ENCODE data around the gene RAET1G.
"Not testable (repeated sequence)": the region's sequence is repeated elsewhere in the genome, so short reads cannot be mapped to it uniquely, and the experiment has no call there.

Gene RAET1G

DNA sequence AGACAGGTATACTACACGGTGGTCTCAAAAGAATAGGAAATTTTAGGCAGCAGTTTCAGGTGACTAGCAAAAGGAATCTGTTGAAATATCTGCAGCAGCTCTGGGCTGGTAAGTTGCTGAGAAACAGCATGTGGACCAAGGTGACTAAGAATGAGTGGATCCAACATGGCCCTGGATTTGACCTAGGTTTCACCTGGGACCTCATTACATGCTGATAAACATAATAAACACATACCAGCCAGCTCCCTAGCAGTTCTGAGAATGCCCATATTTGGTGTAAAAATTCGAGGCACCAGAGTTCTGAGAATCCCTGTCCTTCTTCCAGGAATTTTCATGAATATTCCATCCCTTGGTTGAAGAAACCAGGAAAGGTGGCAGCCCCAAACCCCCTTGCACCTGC is 30.5 kb upstream of the RAET1G start:
- DNase-seq, result not testable (repeated sequence)

DNA sequence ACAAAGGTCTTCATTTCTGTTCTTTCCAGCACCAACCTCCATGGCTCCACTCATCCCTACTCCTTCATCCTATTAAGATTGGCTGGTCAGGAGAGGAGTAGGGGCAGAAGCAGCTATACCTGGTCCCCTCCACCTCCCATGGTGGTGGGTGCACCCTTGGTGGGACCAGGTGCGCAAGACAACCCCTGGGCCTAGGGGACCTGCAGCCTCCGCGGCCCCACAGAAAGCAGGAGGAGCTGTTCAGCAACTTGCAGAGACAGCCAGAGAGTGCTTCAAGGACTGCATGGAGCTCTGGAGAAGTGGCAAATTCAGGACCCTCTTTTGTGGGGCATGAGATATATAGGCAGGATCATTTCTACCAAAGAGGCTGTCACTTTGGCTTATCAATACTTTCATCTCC is 28.7 kb upstream of the RAET1G start:
- DNase-seq, result no peak

DNA sequence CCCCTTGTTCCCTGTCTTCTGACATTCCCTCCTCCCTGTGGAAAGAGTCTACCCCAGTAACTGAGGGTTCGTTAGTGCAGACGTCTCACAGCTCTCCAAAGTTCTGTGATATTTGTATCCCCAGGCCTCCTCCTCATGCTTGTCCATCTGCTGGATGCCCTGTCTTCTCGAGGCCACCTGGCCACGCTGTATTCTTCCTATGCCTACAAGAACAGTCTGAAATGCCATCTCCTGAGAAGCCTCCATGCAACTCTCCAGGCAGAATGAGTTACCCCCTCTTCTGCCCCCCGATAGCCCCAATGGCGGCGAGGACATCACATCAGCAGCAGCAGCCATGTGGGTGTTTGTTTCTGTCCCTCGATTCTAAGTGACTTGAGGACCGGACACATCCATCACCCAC is 28.2 kb upstream of the RAET1G start:
- DNase-seq, result no peak

DNA sequence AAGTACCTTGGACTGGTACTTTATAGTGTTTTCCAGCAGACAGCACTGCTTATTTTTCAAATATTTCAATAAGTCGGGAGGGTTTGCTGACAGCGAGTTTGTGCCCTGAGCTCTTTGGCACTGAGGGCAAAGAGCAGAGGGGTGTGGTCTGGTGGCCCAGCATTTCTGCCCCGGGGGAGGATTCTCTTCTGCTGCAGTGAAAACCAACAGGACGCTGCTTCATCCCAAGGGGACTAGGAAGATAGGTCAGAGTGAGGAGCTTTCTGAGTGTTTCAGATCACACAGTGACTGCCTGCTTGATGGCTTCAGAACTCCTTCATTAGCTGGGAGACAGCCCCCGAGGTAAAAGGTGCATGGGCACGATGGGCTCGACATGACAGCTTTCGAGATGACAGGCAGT is 27.5 kb upstream of the RAET1G start:
- DNase-seq, result no peak

DNA sequence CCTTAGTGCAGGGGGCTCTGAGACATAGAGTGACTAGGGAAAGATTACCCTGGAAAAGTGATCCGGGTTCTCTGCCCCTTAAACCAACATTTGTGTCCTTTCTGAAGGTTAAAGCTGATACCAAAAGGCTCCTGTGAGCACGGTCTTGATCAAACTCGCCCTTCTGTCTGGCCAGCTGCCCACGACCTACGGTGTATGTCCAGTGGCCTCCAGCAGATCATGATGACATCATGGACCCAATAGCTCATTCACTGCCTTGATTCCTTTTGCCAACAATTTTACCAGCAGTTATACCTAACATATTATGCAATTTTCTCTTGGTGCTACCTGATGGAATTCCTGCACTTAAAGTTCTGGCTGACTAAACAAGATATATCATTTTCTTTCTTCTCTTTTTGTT is 25.7 kb upstream of the RAET1G start:
- no peak for DNase-seq

DNA sequence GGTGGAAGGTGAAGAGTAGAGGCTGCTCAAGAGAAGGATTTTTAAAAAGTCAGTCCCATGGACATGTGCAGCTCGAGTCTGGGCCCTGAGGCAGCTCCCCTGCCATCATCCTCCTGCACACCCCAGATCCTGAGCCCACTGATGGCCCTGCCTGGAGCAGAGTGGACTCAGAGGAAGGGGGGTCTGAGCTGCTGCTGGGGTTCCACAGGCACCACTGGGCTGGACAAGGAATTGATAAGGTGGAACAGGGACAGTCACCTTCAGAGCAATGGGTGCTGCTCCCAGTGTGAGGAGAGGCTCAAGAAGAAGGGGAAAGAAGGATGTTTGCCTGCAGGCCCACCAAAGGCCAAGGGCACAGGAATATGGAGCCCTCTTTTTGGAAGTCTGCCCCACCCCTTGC is 25.1 kb upstream of the RAET1G start:
- DNase-seq, result no peak

DNA sequence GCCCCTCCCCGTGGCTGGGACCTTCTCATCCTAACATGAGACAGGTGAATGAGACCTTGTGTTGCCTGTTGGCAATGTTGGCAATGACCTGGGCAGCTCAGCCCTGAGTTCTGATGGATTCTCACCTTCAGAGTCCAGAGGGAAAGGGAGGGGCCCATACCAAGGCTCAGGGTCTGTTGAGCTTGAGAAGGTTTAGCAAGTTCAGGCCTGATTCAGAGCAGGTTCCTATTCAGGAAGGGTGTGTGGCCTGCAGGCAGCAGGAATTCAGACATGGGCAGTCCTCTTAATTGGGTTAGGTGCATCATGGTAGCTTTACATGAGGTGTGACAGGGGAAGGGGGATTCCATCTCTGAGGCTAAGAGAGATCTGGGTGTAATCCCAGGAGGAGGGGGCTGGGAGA is 24.6 kb upstream of the RAET1G start:
- DNase-seq, result not testable (repeated sequence)

DNA sequence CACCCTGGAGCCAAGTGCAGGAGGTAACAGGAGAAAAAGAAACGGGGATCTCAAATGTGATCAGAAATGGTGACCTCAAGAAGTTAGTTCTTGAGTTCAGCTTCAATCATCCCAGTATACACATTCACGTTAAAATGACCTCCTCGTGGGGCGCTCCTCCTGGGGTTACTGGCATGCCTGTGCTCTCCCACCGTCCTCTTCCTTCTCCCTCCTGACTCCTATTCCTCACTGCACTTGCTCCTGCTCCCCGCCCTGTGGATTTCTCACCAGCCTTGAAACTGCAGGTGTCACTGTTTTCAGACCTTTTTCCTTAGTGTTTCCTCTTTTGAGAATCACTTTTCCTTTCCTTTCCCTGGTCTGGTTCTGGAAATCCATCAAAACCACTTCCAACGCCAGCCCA is 23.7 kb upstream of the RAET1G start:
- DNase-seq, result not testable (repeated sequence)

DNA sequence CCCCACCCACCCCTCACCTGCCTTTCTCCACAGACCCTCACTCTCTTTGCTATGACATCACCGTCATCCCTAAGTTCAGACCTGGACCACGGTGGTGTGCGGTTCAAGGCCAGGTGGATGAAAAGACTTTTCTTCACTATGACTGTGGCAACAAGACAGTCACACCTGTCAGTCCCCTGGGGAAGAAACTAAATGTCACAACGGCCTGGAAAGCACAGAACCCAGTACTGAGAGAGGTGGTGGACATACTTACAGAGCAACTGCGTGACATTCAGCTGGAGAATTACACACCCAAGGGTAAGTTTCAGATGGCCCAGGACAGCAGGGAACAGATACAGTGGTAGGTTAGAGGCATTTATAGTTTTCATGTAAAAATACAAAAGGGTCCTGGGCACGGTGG is 22.4 kb upstream of the RAET1G start:
- not testable (repeated sequence) for DNase-seq

DNA sequence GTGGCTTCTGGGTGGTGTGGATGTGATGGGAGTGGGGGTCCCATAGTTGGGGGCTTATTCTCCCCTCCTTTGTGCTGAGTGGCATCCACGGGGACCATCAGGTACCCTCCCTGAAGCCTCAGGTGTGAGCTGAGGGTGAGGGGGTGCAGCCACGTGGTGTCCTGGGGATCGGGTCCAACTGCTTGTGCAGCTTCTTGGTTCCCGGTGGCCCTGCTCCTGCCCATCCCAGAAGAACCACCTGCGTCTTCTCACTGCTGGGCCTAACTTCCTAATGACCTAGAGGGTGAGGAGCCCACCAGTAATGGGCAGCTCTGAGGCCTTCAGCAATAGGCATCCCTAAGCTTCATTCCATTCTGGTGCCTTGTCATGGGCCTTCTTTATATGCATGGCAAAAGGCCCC is 20.4 kb upstream of the RAET1G start:
- DNase-seq, result not testable (repeated sequence)

DNA sequence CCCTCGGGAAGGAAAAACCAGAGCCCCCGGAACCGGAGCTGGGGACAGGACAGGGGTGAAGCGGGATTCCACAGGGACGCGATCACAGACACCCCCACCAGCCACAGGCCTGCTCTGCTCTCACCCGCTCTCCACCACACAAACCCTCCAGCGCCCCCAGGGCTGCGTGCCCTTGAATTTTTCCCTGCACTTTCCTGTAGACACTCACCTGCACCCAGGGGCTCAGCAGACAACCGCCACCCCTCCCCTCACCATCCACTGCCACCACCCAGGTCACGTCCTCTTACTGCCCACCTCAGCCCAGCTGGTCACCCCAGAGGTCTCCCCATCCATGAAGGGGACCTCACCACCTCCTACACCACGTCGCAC is 19.5 kb upstream of the RAET1G start:
- no peak for DNase-seq

DNA sequence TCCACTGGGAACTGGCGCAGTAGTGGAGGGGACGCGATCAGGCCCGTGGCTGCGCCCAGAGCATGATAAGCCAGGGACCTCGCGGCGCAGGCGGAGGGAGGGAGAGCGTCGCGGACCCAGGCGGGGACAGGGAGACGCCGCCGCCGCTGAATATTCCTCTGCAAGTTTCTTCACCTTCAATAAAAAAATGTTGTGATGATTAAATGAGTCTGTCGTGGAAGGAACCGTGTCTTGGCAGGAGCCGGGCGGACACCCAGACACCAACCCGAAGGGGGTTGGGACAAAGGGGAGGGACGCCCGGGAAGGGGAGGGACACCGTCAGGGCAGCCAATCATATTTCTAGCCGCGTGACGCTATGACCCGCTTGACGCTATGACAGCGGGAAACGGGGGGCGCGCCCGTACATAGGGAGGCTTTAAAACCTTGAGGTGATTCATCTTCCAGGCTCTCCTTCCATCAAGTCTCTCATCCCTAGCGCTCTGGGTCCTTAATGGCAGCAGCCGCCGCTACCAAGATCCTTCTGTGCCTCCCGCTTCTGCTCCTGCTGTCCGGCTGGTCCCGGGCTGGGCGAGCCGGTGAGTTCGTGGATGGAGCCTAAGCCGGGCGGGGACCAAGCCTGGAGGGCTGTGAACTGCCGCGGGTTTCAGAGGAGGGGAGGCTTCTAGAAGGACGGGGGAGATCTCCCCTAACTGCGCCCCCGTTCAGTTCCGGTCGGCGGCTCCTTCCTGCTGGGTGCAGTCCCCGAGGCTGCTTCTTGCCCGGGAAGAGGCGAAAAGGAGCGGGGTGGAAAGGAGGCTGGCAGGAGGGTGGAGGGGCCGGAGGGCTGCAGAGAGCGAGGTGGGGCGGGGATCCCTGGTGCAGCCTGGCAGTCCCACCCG is 18.9 kb upstream of the RAET1G start, which contains the start of gene ULBP2:
TSS of gene ULBP2 (plus strand) at position 432 of the 878 bp plus-strand sequence. CDS start at position 491, 59 bp downstream.
- DNase-seq, result peak; percentile 93

DNA sequence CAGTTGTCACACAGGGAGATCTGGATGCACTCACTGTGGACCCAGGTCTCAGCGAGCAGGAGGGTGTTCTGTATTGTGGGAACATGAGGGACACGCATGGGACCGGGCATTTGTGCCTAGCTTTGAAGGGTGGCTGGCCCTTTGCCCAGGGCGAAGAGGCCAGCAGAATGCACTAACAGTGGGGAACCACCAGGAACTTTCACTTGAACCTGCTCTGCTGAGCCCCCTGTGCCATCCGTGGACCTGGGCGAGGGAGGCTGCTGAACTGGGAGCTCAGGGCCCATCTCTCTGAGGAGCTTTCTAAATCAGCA is 17.7 kb upstream of the RAET1G start:
- DNase-seq, result no peak

DNA sequence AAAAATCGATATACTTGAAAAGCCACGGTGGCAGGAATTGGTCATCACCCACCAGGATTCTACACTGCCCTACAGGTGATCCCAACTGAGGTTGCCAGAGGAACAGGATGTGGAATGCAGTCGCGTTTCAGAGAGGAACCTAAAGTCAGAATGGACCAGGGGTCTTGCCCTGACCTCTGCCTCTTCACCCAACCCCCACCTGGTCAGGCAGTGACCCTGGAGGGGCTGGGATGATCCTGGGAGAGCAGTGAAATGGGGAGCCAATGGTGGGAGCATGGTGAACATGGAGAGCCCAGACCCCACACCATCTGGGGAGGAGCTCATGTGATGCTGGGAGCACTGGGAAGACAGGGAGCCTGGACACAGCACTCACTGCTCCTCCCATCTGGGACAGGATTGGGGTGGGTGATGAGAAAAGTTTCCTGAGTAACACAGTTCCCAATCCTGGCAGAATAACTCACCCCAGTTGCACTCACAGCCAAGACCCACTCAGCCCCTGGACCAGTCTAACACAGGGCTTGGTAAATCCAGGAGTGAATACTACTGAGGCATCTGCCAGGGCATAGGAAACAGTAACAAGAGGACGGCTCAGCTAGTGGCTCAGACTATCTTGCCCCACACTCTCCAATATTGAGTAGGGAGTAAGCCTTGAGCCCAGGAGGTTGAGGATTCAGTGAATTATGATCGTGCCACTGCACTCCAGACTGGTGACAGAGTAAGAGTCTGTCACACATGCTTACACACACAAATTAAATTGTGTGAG is 17.2 kb upstream of the RAET1G start:
- DNase-seq, result no peak

DNA sequence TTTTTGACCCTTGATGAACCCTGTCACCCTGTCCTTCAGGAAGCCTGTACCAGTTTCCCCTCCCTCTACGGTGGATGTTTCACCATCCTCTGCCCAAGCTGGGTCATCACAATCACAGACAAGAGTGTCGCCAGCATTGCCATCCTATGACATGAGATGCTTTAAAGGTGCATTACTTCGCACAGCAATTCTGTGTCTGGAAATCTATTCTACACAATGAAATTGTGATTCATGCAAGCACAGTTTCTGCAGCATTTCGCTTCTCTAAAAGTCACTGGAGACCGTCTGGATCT is 16.4 kb upstream of the RAET1G start:
- no peak for DNase-seq

DNA sequence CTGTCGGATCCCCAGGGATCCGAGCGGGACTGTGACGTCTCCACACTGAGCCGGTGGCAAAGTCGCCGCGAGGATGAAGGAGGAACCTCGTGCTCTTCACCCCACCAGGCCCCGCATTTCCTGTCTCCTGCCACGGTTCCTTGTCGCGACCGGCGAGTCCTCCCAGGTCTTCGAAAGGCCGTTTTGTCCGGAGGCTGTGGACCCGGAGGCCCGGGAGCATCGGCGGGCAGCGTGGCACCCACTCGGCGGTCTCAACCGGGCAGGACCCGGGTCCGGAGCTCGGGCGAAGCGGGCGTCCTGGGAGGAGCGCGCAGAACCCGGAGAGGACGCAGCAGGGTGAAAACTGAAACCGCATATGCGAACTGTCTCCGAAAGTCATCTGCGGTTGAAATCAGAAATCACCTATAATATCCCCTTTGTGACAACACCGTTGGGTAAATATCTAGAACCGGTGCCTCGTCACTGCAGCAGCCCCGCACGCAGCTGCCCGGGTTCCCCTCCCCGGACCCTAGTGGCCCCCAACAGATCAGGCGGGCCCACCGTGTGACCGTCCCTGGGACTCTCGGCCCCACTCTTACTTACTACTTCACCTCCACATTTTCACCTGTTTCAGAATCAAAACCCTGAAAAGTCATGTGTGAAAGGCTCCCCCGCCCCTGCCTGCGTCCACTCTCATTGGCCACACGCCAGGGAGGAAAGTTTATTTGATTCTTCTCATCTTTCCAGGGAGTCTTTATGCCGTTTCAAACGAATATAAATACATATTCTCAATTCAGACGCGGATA is 15.8 kb upstream of the RAET1G start:
- DNase-seq, result peak; percentile 72

DNA sequence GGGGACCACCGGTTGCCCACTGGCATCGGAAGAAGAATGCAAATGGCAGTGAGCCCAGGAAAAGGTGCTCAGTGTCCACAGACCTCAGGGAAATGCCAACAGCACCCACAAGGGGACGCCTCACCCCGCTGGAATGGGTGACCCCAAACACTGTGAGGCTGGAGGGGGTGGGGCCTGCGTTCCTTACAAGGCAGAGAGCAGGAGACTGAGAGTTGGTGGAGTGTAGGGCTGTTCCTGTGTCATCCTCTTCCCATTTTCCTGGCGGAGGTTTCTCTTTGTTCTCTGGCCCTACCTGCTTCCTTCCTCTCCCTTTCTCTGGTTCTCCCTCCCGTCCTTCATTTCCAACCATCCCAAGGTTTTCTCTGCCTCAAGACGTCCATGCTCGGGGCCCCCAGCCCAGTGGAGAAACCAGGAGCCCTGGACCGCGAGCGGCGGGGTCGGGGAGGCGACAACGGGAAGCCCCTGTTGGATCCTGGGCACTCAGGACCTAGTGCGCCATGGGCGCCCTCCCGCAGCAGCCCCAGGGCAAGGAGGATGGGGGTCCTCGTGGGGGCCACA is 15.2 kb upstream of the RAET1G start:
- not testable (repeated sequence) for DNase-seq

DNA sequence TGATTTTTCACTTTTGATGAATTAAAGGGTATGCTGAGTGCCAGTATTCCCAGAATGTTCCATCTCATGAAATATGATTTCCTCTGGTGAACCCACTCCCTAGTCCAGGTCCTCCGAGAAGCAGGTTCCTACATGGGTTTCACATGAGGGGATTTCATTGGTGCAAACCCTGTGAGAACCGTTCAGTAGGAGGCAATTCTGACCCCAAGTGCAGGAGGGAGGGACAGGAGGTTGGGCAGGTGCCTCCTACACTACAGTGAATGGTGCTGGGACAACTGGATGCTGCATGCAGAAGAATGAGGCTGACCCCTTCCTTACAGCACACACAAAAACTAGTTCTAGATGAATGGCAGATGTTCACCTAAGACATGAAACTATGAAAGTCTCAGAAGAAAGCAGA is 13.8 kb upstream of the RAET1G start:
- DNase-seq, result no peak

DNA sequence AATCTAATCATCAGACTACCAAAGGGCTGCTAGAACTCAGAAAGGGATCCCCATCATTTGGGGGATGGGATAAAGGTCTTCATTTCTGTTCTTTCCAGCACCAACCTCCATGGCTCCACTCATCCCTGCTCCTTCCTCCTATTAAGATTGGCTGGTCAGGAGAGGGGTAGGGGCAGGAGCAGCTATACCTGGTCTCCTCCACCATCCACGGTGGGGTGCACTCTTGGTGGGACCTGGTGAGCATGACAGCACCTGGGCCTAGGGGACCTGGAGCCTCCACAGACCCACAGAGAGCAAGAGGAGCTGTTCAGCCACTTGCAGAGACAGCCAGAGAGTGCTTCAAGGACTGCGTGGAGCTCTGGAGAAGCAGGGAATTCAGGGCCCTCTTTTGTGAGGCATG is 12.7 kb upstream of the RAET1G start:
- no peak for DNase-seq

DNA sequence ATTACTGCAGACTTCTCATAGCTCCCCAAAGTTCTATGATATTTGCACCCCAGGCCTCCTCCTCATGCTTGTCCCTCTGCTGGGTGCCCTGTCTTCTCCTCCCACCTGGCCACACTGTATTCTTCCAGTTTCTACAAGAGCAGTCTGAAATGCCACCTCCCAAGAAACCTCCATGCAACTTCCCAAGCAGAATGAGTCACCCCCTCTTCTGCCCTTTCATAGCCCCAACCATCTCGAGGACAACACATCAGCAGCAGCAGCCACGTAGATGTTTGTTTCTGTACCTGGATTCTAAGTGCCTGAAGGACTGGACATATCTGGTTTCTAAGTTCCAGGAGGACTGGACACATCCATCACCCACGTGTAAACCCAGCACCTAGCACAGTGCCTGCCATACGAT is 12.3 kb upstream of the RAET1G start:
- DNase-seq, result no peak

DNA sequence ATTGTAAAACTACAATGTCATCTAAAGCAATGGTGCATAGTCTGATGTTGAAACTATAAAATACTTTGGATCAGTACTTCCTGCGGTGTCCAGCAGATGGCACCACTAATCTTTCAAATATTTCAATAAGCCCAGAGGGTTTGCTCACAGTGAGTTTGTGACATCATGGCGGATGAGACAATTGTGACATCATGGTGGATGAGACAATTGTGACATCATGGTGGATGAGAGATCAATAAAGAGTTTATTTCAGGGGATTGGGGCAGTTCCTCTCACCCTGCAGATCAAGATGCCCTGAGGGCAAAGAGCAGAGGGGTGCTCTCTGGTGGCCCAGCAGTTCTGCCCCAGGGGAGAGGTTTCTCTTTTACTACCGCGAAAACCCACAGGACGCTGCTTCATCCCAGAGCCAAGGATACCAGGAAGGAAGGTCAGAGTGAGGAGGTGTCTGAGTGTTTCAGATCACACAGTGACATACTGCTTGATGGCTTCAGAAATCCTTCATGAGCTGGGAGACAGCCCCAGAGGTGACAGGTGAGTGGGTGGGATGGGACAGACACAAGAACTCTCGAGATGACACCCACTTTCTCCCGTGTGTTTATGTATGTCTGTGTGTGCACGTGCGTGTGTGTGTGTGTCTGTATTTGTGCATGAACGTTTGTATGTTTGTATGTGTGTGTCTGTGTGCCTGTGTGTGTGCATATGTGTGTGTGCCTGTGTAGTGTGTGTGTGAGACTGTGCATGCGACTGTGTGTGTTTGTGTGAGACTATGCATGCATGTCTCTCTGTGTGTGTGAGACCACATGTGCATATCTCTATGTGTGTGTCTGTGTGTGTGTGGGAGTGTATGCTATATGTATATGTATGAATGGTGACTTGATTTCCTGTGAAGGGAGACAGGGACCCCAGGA is 11.6 kb upstream of the RAET1G start:
- peak; percentile 58 for DNase-seq

DNA sequence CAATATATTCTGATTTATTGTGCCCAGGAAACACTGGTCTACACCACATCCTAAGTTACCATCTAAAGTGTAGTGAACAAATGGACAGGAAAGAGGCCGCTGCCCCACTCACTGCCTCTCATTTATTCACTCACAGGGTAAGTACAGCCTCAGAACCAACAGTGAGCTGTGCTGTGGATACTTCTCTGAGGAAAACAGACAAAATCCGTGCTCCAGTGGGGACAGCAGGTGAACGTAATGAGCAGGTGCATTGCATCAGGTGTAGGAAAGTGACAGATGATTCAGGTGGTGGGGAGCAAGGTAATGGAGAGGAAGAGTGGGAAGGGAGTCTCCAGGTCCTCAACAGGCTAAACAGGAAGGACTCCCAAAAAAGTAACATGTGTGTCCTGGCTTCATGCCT is 10.5 kb upstream of the RAET1G start:
- DNase-seq, result no peak
